Suprapubic skin (tissue), 4 donors: ENCODE results near the gene AFMID.
"Not testable (repeated sequence)": the region's sequence is repeated elsewhere in the genome, so short reads cannot be mapped to it uniquely, and the experiment has no call there.

ENCODE experiments used
- EP300 ChIP-seq: sonication (generic); formaldehyde crosslinking; IDR thresholded peaks from one replicate; pipeline ENCODE4 v1.6.1; 2017; ENCODE audit warnings: antibody characterized with exemption
- POLR2A ChIP-seq, 2 donors: fragments of 450-650 bp; IDR thresholded peaks; one replicate each; pipeline ENCODE4 v1.6.1; 2017; ENCODE audit warnings: antibody characterized with exemption in 2 of 2, mild to moderate bottlenecking in 2 of 2, moderate library complexity in 2 of 2
- POLR2AphosphoS5 ChIP-seq, 3 donors: sonication (generic); formaldehyde crosslinking; IDR thresholded peaks; one replicate each; pipeline ENCODE4 v1.6.1; 2017; ENCODE audit warnings: antibody characterized with exemption in 3 of 3
- TF ChIP-seq, protein P1 (sequence below), 2 donors: fragments of 200-600 bp in 1 of 2; fragments of 450-650 bp in 1 of 2; sonication (generic) in 1 of 2; IDR thresholded peaks; one replicate each; pipeline ENCODE4 v1.5.1; 2016 to 2019; ENCODE audit warnings: antibody characterized with exemption in 2 of 2, mild to moderate bottlenecking in 1 of 2, moderate library complexity in 1 of 2

- TF ChIP-seq, protein P1, sequence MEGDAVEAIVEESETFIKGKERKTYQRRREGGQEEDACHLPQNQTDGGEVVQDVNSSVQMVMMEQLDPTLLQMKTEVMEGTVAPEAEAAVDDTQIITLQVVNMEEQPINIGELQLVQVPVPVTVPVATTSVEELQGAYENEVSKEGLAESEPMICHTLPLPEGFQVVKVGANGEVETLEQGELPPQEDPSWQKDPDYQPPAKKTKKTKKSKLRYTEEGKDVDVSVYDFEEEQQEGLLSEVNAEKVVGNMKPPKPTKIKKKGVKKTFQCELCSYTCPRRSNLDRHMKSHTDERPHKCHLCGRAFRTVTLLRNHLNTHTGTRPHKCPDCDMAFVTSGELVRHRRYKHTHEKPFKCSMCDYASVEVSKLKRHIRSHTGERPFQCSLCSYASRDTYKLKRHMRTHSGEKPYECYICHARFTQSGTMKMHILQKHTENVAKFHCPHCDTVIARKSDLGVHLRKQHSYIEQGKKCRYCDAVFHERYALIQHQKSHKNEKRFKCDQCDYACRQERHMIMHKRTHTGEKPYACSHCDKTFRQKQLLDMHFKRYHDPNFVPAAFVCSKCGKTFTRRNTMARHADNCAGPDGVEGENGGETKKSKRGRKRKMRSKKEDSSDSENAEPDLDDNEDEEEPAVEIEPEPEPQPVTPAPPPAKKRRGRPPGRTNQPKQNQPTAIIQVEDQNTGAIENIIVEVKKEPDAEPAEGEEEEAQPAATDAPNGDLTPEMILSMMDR (IDR thresholded peaks at IDR 0.05), result not testable (repeated sequence)
- not testable (repeated sequence) for TF ChIP-seq POLR2AphosphoS5 (IDR thresholded peaks at IDR 0.05); EP300; POLR2A (IDR thresholded peaks at IDR 0.05)
Measured at GRCh38 chr17:78235022-78235421, 47.9 kb downstream of the AFMID start.
